Kidney epithelial cell (primary cell): Measurements from ENCODE around the gene RNF213. TPM values are rescaled to one million over a fixed set of nuclear protein-coding genes. Genes with fewer than 3 reads are reported as not detected.

ENCODE experiments used
- DNase-seq: peaks from one replicate; pipeline ENCODE4 v3.0.0-alpha.2; 2010; ENCODE audit warnings: low read depth
- H3K27me3 ChIP-seq: 2 replicates; pipeline ENCODE4 v1.6.0; 2011; ENCODE audit warnings: low read length; ENCODE audit not compliant: control insufficient read depth, insufficient read depth
- H3K36me3 ChIP-seq: 2 replicates; pipeline ENCODE4 v1.5.1; 2011; ENCODE audit warnings: low read length; ENCODE audit not compliant: control insufficient read depth, insufficient read depth
- H3K4me3 ChIP-seq: 2 replicates; pipeline ENCODE4 v1.5.1; 2011; ENCODE audit warnings: low read depth, mild to moderate bottlenecking, control low read depth, low read length
- CTCF ChIP-seq: IDR thresholded peaks from 2 replicates; pipeline ENCODE4 v1.5.1; 2011; ENCODE audit warnings: mild to moderate bottlenecking, moderate library complexity, low read length, control low read depth, inconsistent platforms; ENCODE audit not compliant: insufficient read depth, poor library complexity, severe bottlenecking
- total RNA-seq: library from RNA; depleted of rRNA; stranded (reverse); fragments of >200 nt; gene quantifications from 2 replicates; pipeline ENCODE4 v1.2.3, GENCODE V29; 2015

Gene RNF213
- total RNA-seq, 1 donor from 2014 or later, result 111 TPM

GRCh38 chr17:80427366-80428282 lies 167.0 kb downstream of the RNF213 start:
- no peak for TF ChIP-seq CTCF
- Histone ChIP-seq H3K36me3 (no peaks in the 10 kb centered on the region), H3K27me3 (peaks cover 5% of the 10 kb centered on the region), H3K4me3 (no peak overlapping the region)
- DNase-seq, result no peak

- no peak for DNase-seq
Measured at GRCh38 chr17:80428363-80428762, 167.7 kb downstream of the RNF213 start.

GRCh38 chr17:80428796-80429195 lies 168.1 kb downstream of the RNF213 start:
- TF ChIP-seq CTCF, result no peak

More at GRCh38 chr17:80428363-80428762, 167.7 kb downstream of the RNF213 start:
- Histone ChIP-seq H3K27me3 (peaks cover 5% of the 10 kb centered on the region), H3K4me3 (no peak overlapping the region), H3K36me3 (no peaks in the 10 kb centered on the region)
- TF ChIP-seq CTCF, result no peak

GRCh38 chr17:80429356-80430275 lies 169.0 kb downstream of the RNF213 start:
- Histone ChIP-seq H3K27me3 (peaks cover 5% of the 10 kb centered on the region), H3K36me3 (no peaks in the 10 kb centered on the region), H3K4me3 (no peak overlapping the region)
- no peak for TF ChIP-seq CTCF
- DNase-seq, result no peak

More at GRCh38 chr17:80428796-80429195, 168.1 kb downstream of the RNF213 start:
- no peak for DNase-seq
- H3K4me3 ChIP-seq, result no peak overlapping the region
- no peaks in the 10 kb centered on the region for H3K36me3 ChIP-seq
- H3K27me3 ChIP-seq, result peaks cover 5% of the 10 kb centered on the region

GRCh38 chr17:80430446-80431245 lies 170.0 kb downstream of the RNF213 start:
- TF ChIP-seq CTCF, result no peak
- no peaks in the 10 kb centered on the region for H3K36me3 ChIP-seq
- DNase-seq, result no peak
- no peak overlapping the region for H3K4me3 ChIP-seq
- peaks cover 5% of the 10 kb centered on the region for H3K27me3 ChIP-seq
